NCI-H1092 treated with DMSO at 0.1 percent for 48 hours (cell line): ENCODE measurements around the gene CEP70.
A peak's percentile ranks its signal among the peaks of the same experiment; 100 is the strongest.
"Not testable (repeated sequence)": the region's sequence is repeated elsewhere in the genome, so short reads cannot be mapped to it uniquely, and the experiment has no call there.

Source experiments
- DNase-seq: peaks from one replicate; lab custom pipeline; 2025; lab: John Stamatoyannopoulos, UW

CEP70 gene, protein sequence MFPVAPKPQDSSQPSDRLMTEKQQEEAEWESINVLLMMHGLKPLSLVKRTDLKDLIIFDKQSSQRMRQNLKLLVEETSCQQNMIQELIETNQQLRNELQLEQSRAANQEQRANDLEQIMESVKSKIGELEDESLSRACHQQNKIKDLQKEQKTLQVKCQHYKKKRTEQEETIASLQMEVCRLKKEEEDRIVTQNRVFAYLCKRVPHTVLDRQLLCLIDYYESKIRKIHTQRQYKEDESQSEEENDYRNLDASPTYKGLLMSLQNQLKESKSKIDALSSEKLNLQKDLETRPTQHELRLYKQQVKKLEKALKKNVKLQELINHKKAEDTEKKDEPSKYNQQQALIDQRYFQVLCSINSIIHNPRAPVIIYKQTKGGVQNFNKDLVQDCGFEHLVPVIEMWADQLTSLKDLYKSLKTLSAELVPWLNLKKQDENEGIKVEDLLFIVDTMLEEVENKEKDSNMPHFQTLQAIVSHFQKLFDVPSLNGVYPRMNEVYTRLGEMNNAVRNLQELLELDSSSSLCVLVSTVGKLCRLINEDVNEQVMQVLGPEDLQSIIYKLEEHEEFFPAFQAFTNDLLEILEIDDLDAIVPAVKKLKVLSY

DNA sequence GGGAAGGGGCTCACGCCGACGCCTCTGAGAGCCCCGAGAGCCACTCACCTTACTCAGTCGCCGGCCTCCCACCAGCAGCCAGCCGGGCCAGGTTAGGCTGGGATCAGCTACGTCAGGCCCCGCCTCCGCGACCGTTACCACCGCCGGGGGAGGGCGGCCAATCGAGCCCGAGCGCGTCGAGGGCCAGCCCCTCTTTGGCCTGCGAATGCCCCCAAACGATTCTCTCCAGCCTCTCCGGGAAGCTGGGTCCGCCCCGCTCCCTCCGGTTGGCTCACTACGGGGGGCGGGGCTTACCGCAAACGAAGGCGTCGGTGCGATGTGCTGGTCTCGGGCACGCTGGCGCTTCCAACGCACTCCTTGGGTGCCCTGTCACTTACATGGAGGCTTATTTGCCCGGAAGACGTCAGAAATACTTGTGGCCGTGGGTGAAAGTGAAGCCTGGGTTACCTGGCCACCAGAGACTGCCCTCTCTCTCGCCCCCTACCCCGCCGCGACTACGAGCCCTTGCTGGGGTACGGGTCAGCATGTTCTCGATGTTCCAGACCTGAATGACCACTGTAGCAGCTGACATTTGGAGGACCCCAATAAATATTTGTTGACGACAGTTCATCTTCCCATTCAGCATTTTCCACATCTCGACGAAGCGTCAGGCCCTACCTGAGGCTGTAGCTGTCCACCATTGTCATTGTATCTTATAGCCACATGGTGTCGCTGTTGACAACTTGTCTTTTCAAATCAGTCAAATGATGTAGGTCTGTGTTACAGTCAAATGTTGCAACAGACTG lies at the start of gene CEP70:
Gene CEP70, minus strand, starts transcription at position 111 of the 785 bp plus-strand sequence. CDS start 21,333 bp downstream, outside the sequence.
- no peak for DNase-seq

DNA sequence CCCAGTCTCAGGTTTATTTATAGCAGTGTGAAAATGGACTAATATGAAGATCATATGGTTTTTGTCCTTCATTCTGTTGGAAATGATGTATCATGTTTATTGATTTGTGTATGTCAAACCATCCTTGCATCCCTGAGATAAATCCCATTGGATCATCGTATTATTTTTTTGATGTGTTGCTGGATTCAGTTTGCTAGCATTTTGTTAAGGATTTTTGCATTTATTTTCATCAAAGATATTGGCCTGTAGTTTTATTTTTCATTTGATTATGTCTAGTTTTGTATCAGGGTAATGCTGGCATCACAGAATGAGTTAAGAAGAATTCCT lies 48.8 kb upstream of the CEP70 start:
- no peak for DNase-seq

DNA sequence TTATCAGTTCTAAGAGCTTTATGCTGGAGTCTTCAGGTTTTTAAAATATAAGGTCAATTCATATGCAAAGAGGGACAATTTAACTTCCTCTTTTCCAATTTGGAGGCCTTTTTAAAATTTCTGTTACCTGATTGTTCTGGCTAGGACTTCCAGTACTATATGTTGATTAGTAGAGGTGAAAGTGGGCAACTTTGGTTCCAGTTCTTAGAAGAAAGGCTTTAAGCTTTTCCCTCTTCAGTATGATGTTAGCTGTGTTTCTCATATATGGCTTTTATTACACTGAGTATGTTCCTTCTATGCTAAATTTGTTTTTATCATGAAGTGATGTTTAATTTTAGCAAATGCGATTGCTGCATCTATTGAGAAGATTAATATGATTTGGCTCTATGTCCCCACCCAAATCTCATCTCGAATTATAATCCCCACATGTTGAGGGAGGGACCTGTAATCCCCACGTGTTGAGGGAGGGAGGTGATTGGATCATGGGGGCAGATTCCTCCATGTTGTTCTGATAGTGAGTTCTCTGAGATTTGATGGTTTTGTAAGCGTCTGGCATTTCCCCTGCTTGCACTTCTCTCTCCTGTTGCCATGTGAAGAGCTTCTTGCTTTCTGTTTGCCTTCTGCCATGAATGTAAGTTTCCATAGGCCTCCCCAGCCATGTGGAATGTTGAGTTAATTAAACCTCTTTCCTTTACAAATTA lies 48.3 kb upstream of the CEP70 start:
- no peak for DNase-seq

DNA sequence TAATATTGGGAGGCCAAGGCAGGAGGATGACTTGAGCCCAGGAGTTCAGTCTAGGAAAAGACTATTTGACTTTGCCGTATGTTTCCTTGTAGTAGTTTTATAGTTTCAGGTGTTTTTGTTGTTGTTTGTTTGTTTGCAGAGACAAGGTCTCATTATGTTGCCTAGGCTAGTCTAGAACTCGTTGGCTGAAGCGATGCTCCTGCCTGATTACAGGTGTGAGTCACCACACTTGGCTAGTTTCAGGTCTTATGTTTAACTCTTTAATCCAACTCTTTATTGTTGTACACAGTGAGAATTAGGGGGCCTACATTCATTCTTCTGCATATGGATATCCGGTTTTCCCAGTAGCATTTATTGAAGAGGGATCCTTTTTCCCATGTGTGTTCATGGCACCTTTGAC lies 46.5 kb upstream of the CEP70 start:
- no peak for DNase-seq

DNA sequence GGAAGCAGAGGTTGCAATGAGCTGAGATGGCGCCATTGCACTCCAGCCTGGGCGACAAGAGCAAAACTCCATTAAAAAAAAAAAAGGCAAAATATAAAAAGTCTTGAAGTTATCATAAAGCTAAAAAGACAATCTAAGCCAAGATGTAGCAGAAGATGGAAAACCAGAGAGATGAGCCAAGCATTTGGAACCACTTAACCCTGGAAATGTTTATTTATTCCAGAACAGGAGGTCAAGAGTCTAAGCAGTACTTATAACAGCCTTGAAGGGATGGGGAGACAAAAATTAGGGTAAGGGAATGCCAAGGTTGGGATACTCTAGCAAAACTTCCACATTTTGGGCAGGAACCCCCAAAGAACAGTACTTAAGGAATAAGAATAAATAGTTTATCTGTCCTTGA lies 44.6 kb upstream of the CEP70 start:
- no peak for DNase-seq

DNA sequence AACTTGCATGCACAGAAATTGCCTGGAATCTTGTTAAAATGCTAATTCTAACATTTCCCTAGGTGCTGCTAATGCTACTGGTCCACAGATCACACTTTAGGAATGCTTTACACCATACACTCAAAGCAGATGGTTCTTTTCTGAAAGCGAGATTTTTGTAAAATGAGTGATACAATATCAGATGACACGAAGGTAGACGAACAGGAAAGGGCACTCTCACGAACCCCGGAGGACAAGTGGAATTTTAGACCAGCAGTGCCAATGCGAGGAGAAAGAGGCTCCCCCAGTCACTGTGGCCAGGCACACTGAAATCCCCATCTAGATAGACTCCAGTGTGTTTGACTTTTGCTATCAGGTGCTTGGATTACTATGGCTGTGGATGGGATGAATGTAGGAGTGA lies 35.5 kb upstream of the CEP70 start:
- no peak for DNase-seq

DNA sequence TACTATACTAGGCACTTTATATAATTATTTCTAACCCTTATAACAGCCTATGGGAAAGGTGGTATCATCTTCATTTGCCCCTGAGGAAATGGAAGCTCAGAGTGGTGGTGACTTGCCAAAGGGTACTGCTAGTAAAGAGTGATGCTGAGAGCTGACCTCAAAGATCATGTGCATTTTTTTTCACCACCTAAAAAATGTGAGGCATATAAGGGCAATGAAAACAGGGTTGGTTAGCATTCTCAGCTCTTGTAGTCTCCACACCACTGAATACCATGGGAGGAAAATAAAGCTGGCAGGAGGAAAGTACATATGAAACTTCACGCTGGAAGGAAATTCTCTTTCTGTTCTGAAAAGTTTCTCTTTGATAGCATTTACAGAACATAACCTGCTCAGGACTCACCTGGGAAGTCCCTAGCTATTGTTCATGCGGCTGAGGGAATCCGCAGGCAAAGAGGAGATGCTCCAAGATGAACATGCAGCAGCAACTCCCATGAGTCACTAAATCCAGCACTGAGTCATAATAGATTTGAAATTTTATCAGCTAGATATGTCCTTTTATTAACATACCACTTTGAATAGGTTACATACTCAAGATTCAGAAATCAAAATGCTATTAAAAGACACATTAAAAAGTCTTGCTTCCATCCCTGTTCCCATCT lies 31.8 kb upstream of the CEP70 start:
- DNase-seq, result no peak

DNA sequence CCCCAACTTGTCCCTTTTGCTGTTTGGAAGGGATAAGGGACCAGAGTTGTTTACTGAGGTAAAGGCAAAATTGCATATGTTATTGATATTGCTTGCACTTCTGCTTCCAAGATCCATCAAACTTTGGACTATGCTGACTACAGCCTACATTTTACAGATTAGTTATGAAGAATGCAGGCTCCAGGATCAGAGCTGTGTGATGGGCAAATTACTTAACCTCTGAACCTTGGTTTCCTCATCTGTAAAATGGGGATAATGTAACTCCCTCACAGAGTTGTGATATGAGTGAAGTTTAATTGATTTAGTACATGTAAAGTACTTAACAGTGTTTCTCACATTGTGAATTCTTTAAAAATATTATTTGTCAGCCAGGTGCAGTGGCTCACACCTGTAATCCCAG lies 30.5 kb upstream of the CEP70 start:
- DNase-seq, result no peak

DNA sequence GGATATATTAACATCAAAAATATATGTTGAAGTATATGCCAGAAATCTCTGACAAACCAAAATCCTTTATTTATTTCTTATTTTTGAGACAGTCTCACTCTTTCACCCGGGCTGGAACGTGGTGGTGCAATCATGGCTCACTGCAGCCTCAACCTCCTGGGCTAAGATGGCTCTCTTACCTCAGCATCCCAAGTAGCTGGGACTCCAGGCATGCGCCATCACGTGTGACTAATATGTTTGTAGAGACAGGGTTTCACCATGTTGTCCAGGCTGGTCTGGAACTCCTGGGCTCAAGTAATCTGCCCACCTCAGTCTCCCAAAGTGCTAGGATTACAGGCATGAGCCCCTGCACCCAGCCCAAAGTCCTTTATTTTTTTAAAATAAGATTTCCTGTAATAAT lies 26.4 kb upstream of the CEP70 start:
- DNase-seq, result no peak

DNA sequence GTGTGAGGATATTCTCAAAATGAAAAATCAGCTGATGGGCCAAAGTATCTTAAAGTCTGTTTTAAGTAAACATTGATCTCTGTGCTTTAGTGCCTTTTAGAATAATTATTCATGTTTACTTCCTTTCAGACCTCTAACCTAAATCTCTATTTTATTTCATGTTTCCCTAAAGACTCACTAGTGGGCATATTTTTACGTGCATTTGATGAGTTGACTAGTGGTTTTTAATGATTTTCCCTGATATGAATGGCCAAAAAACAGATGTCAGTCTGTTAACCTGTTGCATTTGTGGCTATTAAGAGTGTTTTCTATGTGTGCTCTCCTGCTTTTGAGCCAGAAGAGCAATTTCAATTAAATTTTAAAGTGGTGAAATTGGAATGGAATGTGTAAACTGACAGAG lies 21.4 kb upstream of the CEP70 start:
- no peak for DNase-seq

DNA sequence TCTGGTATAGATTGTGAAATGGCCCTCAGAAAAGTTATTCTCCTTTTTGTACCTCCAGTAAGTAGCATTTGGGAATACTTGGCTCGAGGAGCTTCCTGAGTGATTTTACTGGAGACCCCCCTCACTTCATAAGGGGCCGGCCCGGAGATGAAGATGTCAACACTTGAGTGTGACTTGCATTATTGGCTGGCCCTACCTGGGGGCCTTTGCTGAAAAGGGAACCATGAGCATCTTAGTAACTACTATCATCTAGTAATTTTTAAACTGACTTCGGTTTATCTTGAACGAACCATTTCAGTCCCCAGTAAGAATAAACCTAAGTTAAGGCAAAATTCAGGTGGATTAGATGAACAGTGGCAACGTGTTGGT lies 15.8 kb upstream of the CEP70 start:
- DNase-seq, result no peak

DNA sequence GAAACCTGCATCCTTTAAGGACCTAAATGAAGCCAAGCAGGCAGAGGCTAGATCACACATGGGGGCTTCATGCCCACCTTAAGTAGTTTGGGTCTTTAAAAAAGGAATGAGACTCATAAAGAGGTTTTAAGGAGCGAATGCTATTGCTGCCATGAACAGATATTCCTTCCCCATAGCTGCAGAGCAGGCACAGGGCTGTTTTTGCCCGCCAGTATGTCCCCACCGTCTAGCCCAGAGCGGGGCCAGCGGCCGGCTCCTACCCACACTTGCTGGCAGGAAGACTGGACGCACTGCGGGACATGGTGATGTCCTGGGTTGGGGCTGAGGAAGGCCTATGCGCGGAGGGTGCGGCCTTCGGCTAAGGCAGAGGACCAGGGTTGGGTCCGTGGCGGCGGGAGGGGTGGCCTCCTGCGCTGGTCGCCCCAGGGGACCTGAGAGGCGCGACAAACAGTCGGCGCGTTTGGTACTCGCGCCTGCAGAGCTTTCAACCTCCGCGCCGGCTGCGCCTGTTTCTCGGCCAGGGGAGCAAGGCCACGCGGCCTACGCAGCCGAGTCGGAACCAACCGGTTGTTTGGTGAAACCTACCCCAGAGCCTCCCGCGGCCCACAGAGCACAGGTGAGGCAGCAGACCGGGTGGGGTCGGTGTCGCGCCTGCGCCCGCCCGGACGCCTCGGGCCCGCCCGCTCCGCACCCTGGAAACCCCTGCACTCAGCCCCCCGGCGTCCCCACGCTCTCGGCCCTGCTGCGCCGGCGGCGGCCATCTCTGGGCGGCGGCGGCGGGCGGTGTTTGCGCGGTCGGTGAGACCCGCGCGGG lies 14.5 kb upstream of the CEP70 start, which contains the start of gene FAIM:
Gene FAIM, plus strand, starts transcription at position 450 of the 814 bp plus-strand sequence. CDS start 10,956 bp downstream, outside the sequence.
- DNase-seq, result peak; percentile 73

DNA sequence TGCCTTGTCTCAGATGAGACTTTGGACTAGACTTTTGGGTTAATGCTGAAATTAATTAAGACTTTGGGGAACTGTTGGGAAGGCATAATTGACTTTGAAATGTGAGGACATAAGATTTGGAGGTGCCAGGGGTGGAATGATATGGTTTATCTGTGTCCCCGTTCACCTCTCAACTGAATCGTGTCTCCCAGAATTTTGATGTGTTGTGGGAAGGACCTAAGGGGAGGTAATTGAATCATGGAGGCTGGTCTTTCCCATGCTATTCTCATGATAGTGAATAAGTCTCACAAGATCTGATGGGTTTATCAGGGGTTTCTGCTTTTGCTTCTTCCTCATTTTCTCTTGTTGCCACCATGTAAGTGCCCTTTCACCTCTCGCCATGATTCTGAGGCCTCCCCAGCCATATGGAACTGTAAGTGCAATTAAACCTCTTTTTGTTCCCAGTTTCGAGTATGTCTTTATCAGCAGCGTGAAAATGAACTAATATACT lies 10.1 kb upstream of the CEP70 start:
- DNase-seq, result not testable (repeated sequence)

DNA sequence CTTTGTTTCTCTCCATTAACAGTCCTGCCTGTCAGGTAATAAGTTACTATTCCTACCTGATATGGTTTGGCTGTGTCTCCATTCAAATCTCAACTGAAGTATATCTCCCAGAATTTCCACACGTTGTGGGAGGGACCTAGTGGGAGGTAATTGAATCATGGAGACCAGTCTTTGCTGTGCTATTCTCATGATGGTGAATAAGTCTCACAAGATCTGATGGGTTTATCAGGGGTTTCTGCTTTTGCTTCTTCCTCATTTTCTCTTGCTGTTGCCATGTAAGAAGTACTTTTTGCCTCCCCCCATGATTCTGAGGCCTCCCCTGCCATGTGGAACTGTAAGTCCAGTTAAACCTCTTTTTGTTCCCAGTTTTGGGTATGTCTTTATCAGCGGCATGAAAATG lies 7.6 kb upstream of the CEP70 start:
- not testable (repeated sequence) for DNase-seq

DNA sequence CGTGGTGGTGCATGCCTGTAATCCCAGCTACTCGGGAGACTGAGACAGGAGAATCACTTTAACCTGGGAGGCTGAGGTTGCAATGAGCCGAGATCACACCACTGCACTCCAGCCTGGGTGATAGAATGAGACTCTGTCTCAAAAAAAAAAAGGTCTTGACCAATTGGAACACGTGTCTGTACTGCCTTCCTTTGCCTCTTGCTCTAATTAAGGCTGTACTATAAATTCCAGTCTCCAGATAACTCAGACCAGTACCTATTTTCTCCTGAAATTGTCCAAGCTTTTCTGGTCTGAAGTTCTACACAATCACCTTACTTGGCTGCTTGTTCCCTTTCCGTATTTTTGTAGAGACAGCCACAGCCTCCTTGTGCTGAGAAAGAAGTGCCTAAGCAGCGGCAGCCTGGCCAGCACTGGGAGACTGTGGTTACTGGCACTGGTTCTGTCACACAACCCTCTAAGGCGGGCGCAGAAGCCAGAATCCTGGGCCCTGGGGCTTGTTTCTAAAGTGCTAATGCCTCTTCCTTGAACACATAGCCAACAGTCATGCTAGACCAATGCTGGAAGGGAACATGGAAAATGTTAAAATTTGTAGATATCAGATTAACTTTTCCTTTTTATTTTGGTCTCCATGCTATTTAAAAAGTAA lies 6.2 kb upstream of the CEP70 start:
- no peak for DNase-seq

DNA sequence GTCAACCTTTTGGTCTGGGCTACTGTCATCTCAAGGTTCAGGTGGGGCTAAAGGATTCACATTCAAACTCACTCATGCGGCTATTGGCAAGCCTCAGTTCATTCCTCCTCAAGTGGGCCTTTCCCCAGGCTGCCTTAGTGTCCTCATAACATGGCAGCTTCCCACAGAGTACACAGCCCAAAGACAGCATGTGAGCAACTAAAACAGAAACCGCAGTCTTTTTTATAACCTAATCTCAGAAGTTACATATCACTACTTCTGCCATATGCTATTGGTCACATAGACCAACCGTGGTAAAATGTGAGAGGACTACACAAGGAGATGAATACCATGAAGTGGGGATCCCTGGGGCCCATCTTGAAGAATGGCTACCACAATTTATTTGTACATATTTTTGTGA lies 4.5 kb upstream of the CEP70 start:
- no peak for DNase-seq

DNA sequence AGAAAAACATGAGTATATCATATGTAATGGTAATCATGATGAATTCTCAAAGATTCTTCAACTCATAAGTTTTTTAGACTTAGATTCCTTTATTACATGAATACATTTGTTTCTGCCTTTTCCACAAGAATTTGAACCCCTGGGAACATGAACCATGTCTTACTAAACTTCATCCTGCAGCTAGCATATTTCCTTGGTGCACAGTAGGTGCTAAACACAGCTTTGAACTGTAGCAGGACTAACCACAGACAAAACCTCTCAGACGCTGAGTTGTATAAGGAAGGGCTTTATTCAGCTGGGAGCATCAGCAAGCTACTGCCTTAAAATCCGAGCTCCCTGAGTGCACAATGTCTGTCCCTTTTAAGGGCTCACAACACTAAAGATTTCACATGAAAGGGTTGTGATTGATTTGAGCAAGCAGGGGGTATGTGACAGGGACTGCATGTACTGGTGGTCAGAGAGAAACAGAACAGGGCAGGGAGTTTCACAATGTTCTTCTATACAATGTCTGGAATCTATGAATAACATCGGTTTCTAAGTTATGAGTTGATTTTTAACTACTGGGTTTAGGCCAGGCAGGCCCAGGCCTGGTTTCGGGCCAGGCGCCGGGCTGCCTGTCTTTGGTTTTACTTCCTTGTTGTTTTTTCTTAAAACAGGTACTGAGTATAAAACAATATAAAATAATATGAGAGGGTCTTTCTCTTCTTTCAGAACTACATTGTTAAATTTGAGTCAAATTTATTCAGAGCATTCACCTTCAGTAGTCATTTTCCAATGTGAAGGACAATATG lies 3.3 kb upstream of the CEP70 start:
- DNase-seq, result not testable (repeated sequence)

DNA sequence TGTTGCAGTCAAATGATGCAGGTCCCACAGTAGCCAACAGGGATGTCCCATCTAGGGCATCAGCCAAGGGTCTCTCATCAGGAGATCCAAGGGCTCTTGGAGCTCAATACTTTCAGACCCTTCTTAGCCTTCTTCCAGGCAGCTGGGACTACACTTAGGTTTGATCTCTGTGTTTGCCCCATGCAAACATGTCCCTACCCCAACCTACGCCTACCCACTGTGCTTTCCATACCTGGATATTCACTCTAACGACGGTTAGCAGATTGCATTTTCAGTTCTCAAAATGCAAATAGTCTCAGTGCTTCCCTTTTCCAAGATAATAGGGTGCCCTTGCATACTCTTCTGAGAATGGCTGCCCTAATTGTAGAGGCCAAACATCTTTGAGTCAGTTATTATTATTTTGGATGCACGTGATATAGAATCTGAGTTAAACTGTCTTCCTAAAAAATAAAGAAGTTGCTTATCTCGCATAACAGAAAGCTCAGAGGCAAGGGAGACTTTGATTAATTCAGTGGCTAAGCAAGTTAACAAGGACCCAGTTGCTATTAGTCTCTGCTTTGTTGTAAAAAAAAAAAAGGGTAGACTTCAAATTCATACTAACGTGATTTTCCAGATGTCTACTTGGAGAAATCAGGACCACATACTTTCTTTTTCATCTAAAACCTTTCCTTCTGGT lies 1.0 kb upstream of the CEP70 start:
- DNase-seq, result no peak
